ENCODE data around the gene MED12L. TPM values are rescaled to one million over a fixed set of nuclear protein-coding genes. Genes with fewer than 3 reads are reported as not detected.

The MED12L gene
- total RNA-seq, 4 donors from 2014 or later = 0.15 to 0.37 (median 0.22) TPM

- intact Hi-C loops (cut with DNase I; ENCODE audit: low total_unique reads) = no loop called here
- TF ChIP-seq POLR2A (IDR thresholded peaks at IDR 0.05) (no peak), CTCF (IDR thresholded peaks at IDR 0.05) (no peak)
- WGBS, 2 donors = 7 to 11% methylated on average over 3 of the region's 3 CpGs
- no peak for DNase-seq (ENCODE audit: low spot score in 2 of 2)
- no peak overlapping the region for H3K4me3 ChIP-seq (ENCODE audit: low read depth, poor library complexity, severe bottlenecking)
Measured at GRCh38 chr3:151327571-151328198, 242.2 kb downstream of the MED12L start.

GRCh38 chr3:151328298-151328995, 243.0 kb downstream of the MED12L start:
- TF ChIP-seq CTCF (IDR thresholded peaks at IDR 0.05) = no peak
- WGBS, 2 donors = 25 to 27% methylated on average over 10 of the region's 10 CpGs
- H3K4me3 ChIP-seq (ENCODE audit: low read depth, poor library complexity, severe bottlenecking) = no peak overlapping the region
- intact Hi-C loops (cut with DNase I; ENCODE audit: low total_unique reads) = no loop called here
- no peak for DNase-seq (ENCODE audit: low spot score in 2 of 2)

GRCh38 chr3:151329363-151329762, 243.9 kb downstream of the MED12L start, which contains the start of gene P2RY13:
TSS of gene P2RY13 (minus strand) at chr3:151329549. CDS start at chr3:151329528, 21 bp downstream.
- WGBS, 2 donors = 87 to 91% methylated on average over 1 of the region's 1 CpG
- no peak for DNase-seq (ENCODE audit: low spot score in 2 of 2)
- H3K4me3 ChIP-seq (ENCODE audit: low read depth, poor library complexity, severe bottlenecking) = no peak within 1 kb of the TSS
- intact Hi-C loops (cut with DNase I; ENCODE audit: low total_unique reads) = no loop called here
- TF ChIP-seq POLR2A (IDR thresholded peaks at IDR 0.05) (no peak), CTCF (IDR thresholded peaks at IDR 0.05) (no peak)

- TF ChIP-seq POLR2A (IDR thresholded peaks at IDR 0.05) (no peak), CTCF (IDR thresholded peaks at IDR 0.05) (no peak)
- 76 to 78% methylated on average over 4 of the region's 4 CpGs for WGBS, 2 donors
Measured at GRCh38 chr3:151330379-151330778, 244.9 kb downstream of the MED12L start.

GRCh38 chr3:151330899-151331298, 245.4 kb downstream of the MED12L start:
- no peak overlapping the region for H3K4me3 ChIP-seq (ENCODE audit: low read depth, poor library complexity, severe bottlenecking)
- intact Hi-C loops (cut with DNase I; ENCODE audit: low total_unique reads) = no loop called here
- DNase-seq (ENCODE audit: low spot score in 2 of 2) = no peak
- TF ChIP-seq CTCF (IDR thresholded peaks at IDR 0.05) (no peak), POLR2A (IDR thresholded peaks at IDR 0.05) (no peak)

More at GRCh38 chr3:151330379-151330778, 244.9 kb downstream of the MED12L start:
- H3K4me3 ChIP-seq (ENCODE audit: low read depth, poor library complexity, severe bottlenecking) = no peak overlapping the region
- intact Hi-C loops (cut with DNase I; ENCODE audit: low total_unique reads) = no loop called here
- no peak for DNase-seq (ENCODE audit: low spot score in 2 of 2)

Measured in lower leg skin (tissue), 4 donors.